ENCODE results near the gene S100A14.

The S100A14 gene

DNA sequence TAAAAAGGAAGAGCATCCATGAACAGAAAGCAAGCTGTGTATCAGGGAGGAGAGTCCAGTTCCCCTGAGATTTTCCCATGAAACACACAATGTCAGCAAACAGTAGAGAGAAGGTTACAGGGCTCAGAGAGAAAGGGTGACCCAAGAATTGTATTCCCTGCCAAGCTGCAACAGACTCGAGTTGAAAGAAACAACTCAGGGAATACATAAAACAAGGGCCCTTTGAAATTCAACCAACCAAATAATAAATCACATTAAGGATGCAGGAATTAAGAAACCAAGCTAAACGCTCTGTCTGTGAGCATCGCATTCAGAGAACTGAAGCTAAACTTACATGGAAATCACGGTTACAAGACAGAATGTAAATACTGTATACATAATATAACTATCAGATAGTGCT, 23.4 kb downstream of the S100A14 start:
- TF ChIP-seq, protein P1, sequence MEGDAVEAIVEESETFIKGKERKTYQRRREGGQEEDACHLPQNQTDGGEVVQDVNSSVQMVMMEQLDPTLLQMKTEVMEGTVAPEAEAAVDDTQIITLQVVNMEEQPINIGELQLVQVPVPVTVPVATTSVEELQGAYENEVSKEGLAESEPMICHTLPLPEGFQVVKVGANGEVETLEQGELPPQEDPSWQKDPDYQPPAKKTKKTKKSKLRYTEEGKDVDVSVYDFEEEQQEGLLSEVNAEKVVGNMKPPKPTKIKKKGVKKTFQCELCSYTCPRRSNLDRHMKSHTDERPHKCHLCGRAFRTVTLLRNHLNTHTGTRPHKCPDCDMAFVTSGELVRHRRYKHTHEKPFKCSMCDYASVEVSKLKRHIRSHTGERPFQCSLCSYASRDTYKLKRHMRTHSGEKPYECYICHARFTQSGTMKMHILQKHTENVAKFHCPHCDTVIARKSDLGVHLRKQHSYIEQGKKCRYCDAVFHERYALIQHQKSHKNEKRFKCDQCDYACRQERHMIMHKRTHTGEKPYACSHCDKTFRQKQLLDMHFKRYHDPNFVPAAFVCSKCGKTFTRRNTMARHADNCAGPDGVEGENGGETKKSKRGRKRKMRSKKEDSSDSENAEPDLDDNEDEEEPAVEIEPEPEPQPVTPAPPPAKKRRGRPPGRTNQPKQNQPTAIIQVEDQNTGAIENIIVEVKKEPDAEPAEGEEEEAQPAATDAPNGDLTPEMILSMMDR (IDR thresholded peaks at IDR 0.05), result no peak

DNA sequence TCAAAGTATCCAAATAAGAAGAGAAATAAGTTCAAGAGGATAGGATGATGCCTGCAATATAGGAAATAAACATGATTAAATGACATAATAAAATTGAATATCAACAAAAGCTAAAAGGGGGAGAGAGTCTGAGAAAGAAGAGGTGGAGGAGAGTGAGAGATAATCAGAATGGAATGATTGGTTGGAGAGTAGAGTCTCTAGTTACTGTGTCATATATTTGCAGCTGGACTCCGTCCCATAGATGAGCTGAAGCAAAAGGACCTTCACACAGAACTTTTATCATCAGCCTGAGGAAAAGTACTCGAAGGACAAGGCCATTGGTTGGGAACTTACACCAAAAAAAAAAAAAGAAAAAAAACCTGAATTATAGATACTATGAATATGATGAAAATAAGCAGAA, 27.6 kb downstream of the S100A14 start:
- TF ChIP-seq, protein P1 (IDR thresholded peaks at IDR 0.05), result no peak

DNA sequence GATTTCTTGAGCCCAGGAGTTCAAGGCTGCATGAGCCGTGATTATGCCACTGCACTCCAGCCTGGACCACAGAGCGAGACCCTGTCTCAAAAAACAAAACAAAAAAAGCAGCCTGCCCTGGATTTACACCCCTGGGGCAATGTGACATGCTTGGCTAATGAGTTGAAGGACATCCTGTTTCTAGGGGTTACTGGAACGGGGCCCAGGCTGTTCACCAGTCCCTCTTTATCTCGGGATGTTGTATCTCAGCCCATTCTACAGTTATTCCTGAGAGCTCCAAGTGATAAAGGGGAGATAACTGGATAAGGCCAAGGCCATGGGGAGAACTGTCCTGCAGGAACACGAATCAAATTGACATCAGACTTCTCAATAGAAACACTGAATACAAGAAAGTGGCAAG, 28.8 kb downstream of the S100A14 start:
- TF ChIP-seq, protein P1 (IDR thresholded peaks at IDR 0.05), result no peak

DNA sequence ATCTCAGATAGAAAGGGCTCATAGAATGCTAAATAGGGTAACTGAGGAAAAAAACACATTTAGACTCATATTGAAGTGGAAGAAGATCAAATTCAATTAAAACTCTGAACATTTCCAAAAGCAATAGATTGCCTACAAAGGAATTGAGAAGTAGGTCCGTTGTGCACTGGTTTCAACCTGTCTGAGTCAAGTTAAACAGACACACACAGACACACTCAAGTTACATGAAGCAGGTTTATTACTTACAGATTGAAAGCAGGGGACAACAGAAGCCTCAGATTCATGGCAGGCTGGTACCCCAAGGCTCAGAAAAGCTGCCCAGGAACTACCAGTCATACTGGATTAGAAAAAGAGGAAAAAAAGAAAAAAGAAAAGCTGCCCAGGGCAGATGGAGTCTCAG, 29.8 kb downstream of the S100A14 start:
- TF ChIP-seq, protein P1 (IDR thresholded peaks at IDR 0.05), result no peak

DNA sequence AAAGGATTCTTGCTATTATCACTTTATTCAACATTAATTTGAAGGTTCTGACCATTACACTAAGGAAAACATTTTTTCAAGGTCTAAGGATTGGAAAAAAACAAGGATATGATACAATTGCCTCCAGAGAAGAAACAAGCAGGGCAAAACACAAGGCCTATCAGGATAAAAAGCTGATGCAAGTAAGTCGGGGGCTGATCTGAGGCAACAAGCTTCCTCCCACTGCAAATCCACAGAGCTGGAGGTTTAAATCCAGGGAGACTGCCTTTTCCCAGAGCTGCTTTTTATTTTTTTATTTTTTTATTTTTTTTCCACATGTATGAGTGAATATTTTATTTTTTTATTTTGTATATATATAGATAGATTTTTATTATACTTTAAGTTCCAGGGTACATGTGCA, 31.1 kb downstream of the S100A14 start:
- TF ChIP-seq, protein P1 (IDR thresholded peaks at IDR 0.05), result no peak

DNA sequence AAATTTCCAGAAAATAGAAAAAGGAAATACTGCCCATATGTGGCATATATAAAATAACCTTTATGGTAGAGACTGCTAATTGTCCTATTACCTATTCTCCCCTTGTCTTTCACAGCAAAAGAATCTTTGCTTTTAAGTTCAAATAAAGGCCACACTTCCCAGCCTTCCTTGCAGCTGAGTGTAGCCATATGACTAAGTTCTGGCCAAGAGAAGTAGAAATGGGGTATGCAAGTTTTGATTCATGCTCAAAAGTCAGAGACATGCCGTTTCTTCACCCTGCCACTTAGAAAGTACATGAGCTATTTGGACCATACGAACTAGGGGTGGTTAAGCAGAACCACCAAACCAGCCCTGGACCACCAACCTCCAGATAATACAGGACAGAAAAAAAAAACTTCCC, 32.1 kb downstream of the S100A14 start:
- TF ChIP-seq, protein P1 (IDR thresholded peaks at IDR 0.05), result no peak

DNA sequence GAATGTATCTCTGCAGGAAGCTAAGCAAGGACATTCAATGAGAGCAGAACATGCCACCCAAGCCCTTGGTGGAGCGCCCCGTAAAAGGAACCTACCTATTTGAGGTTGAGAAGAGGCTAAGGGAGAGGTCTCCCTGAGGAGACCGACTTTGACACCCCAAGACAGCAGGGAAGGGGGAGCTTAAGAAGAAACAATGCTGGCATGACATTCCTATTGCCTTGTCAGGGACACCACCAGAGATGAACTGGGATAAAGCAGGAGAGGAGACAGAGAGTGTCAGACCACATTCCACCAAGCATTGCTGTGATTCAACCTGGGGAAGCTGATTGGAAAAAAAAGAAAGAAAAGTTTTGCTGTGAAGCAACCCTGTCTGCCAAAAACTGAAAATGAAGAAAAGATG, 37.2 kb downstream of the S100A14 start:
- TF ChIP-seq, protein P1 (IDR thresholded peaks at IDR 0.05), result no peak

DNA sequence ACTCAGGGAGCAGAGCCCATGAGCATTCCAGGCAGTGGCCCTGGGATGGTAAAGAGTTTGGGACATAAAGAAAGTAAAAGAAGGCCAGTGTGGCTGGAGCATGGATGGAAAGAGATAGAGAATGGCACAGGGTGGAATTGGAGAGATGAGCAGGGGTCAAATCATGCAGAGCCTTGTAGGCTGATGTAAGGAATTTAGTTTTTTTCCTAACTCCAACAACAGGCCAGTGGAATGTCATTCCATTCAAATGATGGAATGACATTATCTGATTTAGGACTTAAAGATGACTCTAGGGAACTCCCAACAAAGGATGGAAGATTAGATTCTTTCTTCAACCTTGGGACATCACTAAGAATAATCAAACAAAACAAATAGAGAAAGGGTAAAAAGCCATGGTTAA, 37.6 kb downstream of the S100A14 start:
- TF ChIP-seq, protein P1 (IDR thresholded peaks at IDR 0.05), result no peak
